ENCODE measurements around the gene SLC24A4. TPM values are rescaled to one million over a fixed set of nuclear protein-coding genes. Genes with fewer than 3 reads are reported as not detected.
A peak's percentile ranks its signal among the peaks of the same experiment; 100 is the strongest.
"Not testable (repeated sequence)": the region's sequence is repeated elsewhere in the genome, so short reads cannot be mapped to it uniquely, and the experiment has no call there.

SLC24A4 gene
- total RNA-seq, 4 donors from 2014 or later = 0.81 to 3.6 (median 1.4) TPM

- TF ChIP-seq POLR2AphosphoS5 (IDR thresholded peaks at IDR 0.05) (no peak), CTCF (IDR thresholded peaks at IDR 0.05) (no peak), POLR2A (IDR thresholded peaks at IDR 0.05) (no peak), EP300 (IDR thresholded peaks at IDR 0.05) (no peak)
- no peaks in the 10 kb centered on the region for H3K36me3 ChIP-seq
- H3K27me3 ChIP-seq = no peaks in the 10 kb centered on the region
- 66 to 84% methylated on average over 9 to 15 of the region's 17 CpGs for WGBS, 2 donors (ENCODE audit: low coverage in 1 of 2)
- no peak overlapping the region for H3K4me3 ChIP-seq
- H3K4me1 ChIP-seq = peaks cover 0 to 37% (median 12%) of the 10 kb centered on the region in 3 donors
- H3K9me3 ChIP-seq = no peaks in the 10 kb centered on the region
- no peak overlapping the region for H3K27ac ChIP-seq
- ATAC-seq = no peak
These were observed 212.1 kb downstream of the SLC24A4 start for GRCh38 chr14:92534932-92535643.

DNA sequence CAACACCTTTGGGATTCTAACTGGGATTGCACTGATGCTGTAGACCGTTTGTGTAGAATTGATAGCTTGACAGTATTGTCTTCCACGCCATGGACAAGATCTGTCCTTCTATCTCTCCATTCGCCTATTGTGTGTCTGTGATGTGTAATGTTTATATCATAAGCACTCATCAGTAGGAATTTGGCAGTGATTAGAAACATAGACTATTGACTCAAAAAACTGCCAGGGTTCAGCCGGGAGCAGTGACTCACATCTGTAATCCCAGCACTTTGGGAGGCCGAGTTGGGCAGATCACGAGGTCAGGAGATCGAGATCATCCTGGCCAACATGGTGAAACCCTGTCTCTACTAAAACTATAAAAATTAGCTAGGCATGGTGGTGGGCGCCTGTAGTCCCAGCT, 213.3 kb downstream of the SLC24A4 start:
- H3K27me3 ChIP-seq, H3K4me3 ChIP-seq, H3K9me3 ChIP-seq, H3K36me3 ChIP-seq, H3K27ac ChIP-seq, ATAC-seq: not testable (repeated sequence)
- WGBS, 2 donors (ENCODE audit: low coverage in 1 of 2) = 33 to 65% methylated on average over 2 to 7 of the region's 8 CpGs
- H3K4me1 ChIP-seq = peaks cover 0 to 48% (median 14%) of the 10 kb centered on the region in 3 donors

DNA sequence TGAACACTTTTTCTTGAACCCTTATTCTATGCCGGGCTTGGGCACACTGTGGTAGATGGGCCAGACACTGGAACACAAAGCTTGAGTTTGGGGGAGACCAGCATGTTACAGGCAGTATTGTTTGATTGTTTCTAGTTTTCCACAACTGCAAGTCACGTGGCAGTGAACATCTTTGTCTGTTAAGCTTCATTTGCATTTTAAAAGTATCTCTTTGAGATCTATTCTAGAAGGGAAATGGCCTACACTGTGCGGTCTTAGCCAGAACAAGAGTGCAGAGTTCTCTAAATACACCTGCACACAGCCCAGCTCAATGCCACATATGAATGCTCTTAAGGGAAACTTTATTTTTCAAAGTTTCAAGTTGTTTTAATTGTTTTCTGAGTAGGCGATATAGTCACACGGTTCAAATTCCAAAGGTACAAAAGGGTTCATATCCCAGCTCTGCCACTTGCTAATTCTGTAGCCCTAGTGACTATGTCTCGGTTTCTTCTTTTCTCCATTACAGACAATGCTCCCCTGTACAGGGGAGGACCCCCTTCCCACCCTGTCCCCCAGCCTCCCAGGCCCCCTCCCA, 215.5 kb downstream of the SLC24A4 start:
- H3K4me3 ChIP-seq = no peak overlapping the region
- no peak for ATAC-seq
- H3K4me1 ChIP-seq = peaks cover 0 to 51% (median 12%) of the 10 kb centered on the region in 3 donors
- no peaks in the 10 kb centered on the region for H3K36me3 ChIP-seq
- peak overlapping the region in 2 of 4 donors; percentile 81 to 85 for H3K27ac ChIP-seq
- no peaks in the 10 kb centered on the region for H3K9me3 ChIP-seq
- no peaks in the 10 kb centered on the region for H3K27me3 ChIP-seq
- TF ChIP-seq EP300 (IDR thresholded peaks at IDR 0.05) (no peak), CTCF (IDR thresholded peaks at IDR 0.05) (no peak), POLR2AphosphoS5 (IDR thresholded peaks at IDR 0.05) (no peak), POLR2A (IDR thresholded peaks at IDR 0.05) (no peak)
- 78 to 83% methylated on average over 3 to 6 of the region's 6 CpGs for WGBS, 2 donors (ENCODE audit: low coverage in 1 of 2)

DNA sequence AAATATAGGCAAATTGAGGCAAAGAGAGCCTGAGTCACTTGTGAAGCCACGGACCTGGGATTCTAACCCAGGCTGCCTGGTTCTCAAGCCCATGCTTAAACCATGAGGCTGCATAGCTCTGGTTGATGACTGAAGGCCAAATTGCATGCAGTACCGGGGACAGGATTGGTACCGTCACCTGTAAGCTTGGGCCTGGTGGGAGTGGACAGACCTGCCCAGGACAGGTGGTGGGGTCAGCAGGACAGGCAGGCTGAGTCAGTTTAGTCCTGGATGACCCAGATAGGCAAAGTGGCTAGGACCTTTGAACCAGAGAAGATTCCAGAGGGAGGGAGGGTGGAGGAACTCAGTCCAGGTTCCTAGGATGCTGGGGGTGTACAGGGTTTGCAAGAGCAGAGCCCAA, 216.5 kb downstream of the SLC24A4 start:
- TF ChIP-seq EP300 (IDR thresholded peaks at IDR 0.05) = no peak
- no peak for TF ChIP-seq POLR2A (IDR thresholded peaks at IDR 0.05)
- TF ChIP-seq CTCF (IDR thresholded peaks at IDR 0.05) = no peak
- no peak for TF ChIP-seq POLR2AphosphoS5 (IDR thresholded peaks at IDR 0.05)
- no CpG with 5 or more reads among the region's 3 CpGs for WGBS, 2 donors (ENCODE audit: low coverage in 1 of 2)
- no peak for ATAC-seq
- Histone ChIP-seq H3K27ac (peak overlapping the region in 3 of 4 donors; percentile 77 to 85 (median 81)), H3K9me3 (no peaks in the 10 kb centered on the region), H3K4me3 (no peak overlapping the region), H3K27me3 (no peaks in the 10 kb centered on the region), H3K36me3 (no peaks in the 10 kb centered on the region), H3K4me1 (peaks cover 0 to 51% (median 12%) of the 10 kb centered on the region in 3 donors)

DNA sequence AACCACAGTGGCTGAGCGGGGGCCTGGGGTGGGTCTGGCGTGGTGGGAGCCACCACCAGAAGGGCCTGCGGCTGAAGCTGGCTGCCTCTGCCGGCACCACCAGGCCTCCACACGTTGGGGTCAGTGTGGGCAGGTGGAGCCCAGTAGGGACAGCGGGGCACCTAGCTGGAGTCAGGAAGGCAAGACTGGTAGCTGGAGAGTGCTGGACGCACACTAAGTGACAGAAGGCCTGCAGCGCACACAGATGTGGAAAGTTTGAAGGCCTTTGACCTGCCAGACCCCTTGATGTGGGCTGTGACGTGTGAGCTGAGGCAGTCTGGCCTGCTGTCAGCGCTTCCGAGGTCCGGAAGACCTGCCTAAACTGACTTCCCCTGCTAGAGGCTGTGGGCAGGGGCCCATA, 216.9 kb downstream of the SLC24A4 start:
- ATAC-seq = peak; percentile 4
- H3K4me3 ChIP-seq = no peak overlapping the region
- H3K27ac ChIP-seq = peak overlapping the region; percentile 10 to 85 (median 79)
- H3K36me3 ChIP-seq = no peaks in the 10 kb centered on the region
- no peaks in the 10 kb centered on the region for H3K9me3 ChIP-seq
- H3K4me1 ChIP-seq = peaks cover 0 to 51% (median 12%) of the 10 kb centered on the region in 3 donors
- no peaks in the 10 kb centered on the region for H3K27me3 ChIP-seq
- WGBS, 2 donors (ENCODE audit: low coverage in 1 of 2) = 69 to 100% methylated on average over 1 to 4 of the region's 12 CpGs
- TF ChIP-seq POLR2A (IDR thresholded peaks at IDR 0.05) (no peak), EP300 (IDR thresholded peaks at IDR 0.05) (no peak), POLR2AphosphoS5 (IDR thresholded peaks at IDR 0.05) (no peak), CTCF (IDR thresholded peaks at IDR 0.05) (no peak)
